Measurements from ENCODE around the gene TULP4.

DNA sequence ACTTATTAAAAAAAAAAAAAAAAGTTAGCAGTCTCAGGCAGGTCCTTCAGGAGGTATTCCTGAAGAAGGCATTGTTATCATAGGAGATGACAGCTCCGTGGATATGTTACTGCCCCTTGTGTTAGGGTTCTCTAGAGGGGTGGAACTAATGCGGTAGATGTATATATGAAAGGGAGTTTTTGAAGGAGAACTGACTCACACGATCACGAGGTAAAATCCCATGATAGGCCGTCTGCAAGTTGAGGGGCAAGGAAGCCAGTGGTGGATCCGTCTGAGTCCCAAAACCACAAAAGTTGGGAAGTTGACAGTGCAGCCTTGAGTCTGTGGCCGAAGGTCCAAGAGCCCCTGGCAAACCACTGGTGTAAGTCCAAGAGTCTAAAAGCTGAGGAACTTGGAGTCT lies 103.4 kb downstream of the TULP4 start:
- TF ChIP-seq, protein P1, sequence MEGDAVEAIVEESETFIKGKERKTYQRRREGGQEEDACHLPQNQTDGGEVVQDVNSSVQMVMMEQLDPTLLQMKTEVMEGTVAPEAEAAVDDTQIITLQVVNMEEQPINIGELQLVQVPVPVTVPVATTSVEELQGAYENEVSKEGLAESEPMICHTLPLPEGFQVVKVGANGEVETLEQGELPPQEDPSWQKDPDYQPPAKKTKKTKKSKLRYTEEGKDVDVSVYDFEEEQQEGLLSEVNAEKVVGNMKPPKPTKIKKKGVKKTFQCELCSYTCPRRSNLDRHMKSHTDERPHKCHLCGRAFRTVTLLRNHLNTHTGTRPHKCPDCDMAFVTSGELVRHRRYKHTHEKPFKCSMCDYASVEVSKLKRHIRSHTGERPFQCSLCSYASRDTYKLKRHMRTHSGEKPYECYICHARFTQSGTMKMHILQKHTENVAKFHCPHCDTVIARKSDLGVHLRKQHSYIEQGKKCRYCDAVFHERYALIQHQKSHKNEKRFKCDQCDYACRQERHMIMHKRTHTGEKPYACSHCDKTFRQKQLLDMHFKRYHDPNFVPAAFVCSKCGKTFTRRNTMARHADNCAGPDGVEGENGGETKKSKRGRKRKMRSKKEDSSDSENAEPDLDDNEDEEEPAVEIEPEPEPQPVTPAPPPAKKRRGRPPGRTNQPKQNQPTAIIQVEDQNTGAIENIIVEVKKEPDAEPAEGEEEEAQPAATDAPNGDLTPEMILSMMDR (IDR thresholded peaks at IDR 0.05) = no peak
- TF ChIP-seq POLR2A (IDR thresholded peaks at IDR 0.05) (no peak), POLR2AphosphoS5 (IDR thresholded peaks at IDR 0.05) (no peak)

All from prostate gland (tissue), 2 donors.